Measurements from ENCODE around the gene MAS1L. TPM values are rescaled to one million over a fixed set of nuclear protein-coding genes. Genes with fewer than 3 reads are reported as not detected.

Gene MAS1L
- total RNA-seq, 1 experiment from 2014 or later: not detected

GRCh38 chr6:29531668-29532067 is 43.9 kb upstream of the MAS1L start:
- no TSS peak for BruUV-seq (replicated peaks)
- POLR2A ChIA-PET: no interaction called here
- no peaks in the 10 kb centered on the region for H3K9me3 ChIP-seq (ENCODE audit: control insufficient read depth in 1 of 2, insufficient read depth in 1 of 2, low read depth in 1 of 2, low read length in 2 of 2)
- CTCF ChIA-PET: no interaction called here
- no peak for DNase-seq (ENCODE audit: low read depth, low spot score)
- H3K4me2 ChIP-seq (ENCODE audit: low read length): no peak overlapping the region
- intact Hi-C loops (cut with micrococcal nuclease): no loop called here
- no peak overlapping the region for H3K9ac ChIP-seq (ENCODE audit: low read length)
- no peak overlapping the region for H3K4me3 ChIP-seq (replicated peaks in 1 of 2; ENCODE audit: low read depth in 1 of 2, low read length in 2 of 2)
- RAD21 ChIA-PET (ENCODE audit: low non-redundant PET in 1 of 2, low total read pairs in 2 of 2, uncharacterized antibody in 2 of 2, unreplicated experiment in 2 of 2): no interaction called here
- no peaks in the 10 kb centered on the region for H3K36me3 ChIP-seq (ENCODE audit: control insufficient read depth in 1 of 2, insufficient read depth in 2 of 2, low read length in 2 of 2)
- H3K27me3 ChIP-seq (ENCODE audit: insufficient read depth, low read length): no peaks in the 10 kb centered on the region
- TF ChIP-seq CBX3 (IDR thresholded peaks at IDR 0.05; ENCODE audit: low read depth) (no peak), POLR2AphosphoS5 (IDR thresholded peaks at IDR 0.05; ENCODE audit: low read depth, low read length) (no peak), SP1 (IDR thresholded peaks at IDR 0.05; ENCODE audit: low read depth) (no peak), SIN3A (IDR thresholded peaks at IDR 0.05; ENCODE audit: low read depth) (no peak), CEBPB (IDR thresholded peaks at IDR 0.05; ENCODE audit: low read depth) (no peak), YY1 (IDR thresholded peaks at IDR 0.05; ENCODE audit: extremely low read depth, insufficient replicate concordance, low read depth, low read length) (no peak), EZH2 (IDR thresholded peaks at IDR 0.05) (no peak), EZH2phosphoT487 (IDR thresholded peaks at IDR 0.05; ENCODE audit: borderline replicate concordance) (no peak), REST (IDR thresholded peaks at IDR 0.05; ENCODE audit: low read depth) (no peak), ZFX (IDR thresholded peaks at IDR 0.05) (no peak), FOSL1 (IDR thresholded peaks at IDR 0.05; ENCODE audit: low read depth) (no peak), ELF1 (IDR thresholded peaks at IDR 0.05; ENCODE audit: borderline replicate concordance, low read depth) (no peak), ZNF274 (IDR thresholded peaks at IDR 0.05; ENCODE audit: low read depth, low read length) (no peak)
- TF ChIP-seq, protein P1, sequence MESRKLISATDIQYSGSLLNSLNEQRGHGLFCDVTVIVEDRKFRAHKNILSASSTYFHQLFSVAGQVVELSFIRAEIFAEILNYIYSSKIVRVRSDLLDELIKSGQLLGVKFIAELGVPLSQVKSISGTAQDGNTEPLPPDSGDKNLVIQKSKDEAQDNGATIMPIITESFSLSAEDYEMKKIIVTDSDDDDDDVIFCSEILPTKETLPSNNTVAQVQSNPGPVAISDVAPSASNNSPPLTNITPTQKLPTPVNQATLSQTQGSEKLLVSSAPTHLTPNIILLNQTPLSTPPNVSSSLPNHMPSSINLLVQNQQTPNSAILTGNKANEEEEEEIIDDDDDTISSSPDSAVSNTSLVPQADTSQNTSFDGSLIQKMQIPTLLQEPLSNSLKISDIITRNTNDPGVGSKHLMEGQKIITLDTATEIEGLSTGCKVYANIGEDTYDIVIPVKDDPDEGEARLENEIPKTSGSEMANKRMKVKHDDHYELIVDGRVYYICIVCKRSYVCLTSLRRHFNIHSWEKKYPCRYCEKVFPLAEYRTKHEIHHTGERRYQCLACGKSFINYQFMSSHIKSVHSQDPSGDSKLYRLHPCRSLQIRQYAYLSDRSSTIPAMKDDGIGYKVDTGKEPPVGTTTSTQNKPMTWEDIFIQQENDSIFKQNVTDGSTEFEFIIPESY (IDR thresholded peaks at IDR 0.05; ENCODE audit: extremely low read depth, insufficient replicate concordance, low read length): no peak
- TF ChIP-seq, protein P2, sequence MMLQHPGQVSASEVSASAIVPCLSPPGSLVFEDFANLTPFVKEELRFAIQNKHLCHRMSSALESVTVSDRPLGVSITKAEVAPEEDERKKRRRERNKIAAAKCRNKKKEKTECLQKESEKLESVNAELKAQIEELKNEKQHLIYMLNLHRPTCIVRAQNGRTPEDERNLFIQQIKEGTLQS (IDR thresholded peaks at IDR 0.05): no peak
- TF ChIP-seq, protein P3, sequence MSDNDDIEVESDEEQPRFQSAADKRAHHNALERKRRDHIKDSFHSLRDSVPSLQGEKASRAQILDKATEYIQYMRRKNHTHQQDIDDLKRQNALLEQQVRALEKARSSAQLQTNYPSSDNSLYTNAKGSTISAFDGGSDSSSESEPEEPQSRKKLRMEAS (IDR thresholded peaks at IDR 0.05): no peak
- TF ChIP-seq, protein P4, sequence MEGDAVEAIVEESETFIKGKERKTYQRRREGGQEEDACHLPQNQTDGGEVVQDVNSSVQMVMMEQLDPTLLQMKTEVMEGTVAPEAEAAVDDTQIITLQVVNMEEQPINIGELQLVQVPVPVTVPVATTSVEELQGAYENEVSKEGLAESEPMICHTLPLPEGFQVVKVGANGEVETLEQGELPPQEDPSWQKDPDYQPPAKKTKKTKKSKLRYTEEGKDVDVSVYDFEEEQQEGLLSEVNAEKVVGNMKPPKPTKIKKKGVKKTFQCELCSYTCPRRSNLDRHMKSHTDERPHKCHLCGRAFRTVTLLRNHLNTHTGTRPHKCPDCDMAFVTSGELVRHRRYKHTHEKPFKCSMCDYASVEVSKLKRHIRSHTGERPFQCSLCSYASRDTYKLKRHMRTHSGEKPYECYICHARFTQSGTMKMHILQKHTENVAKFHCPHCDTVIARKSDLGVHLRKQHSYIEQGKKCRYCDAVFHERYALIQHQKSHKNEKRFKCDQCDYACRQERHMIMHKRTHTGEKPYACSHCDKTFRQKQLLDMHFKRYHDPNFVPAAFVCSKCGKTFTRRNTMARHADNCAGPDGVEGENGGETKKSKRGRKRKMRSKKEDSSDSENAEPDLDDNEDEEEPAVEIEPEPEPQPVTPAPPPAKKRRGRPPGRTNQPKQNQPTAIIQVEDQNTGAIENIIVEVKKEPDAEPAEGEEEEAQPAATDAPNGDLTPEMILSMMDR (IDR thresholded peaks at IDR 0.05 in 2 of 3, conservative IDR thresholded peaks at IDR 0.05 in 1 of 3; ENCODE audit: borderline replicate concordance in 1 of 3, insufficient read depth in 1 of 3, low read depth in 2 of 3, low read length in 2 of 3): no peak
- H3K27ac ChIP-seq (ENCODE audit: low read depth, low read length): no peak overlapping the region
- no peaks in the 10 kb centered on the region for H3K9me2 ChIP-seq (ENCODE audit: insufficient read depth)
- H3K4me1 ChIP-seq (ENCODE audit: control insufficient read depth in 1 of 2, insufficient read depth in 2 of 2, low read length in 2 of 2): no peaks in the 10 kb centered on the region
- ATAC-seq: no peak
- H2AFZ ChIP-seq (ENCODE audit: low read depth, low read length, poor library complexity, severe bottlenecking): no peak overlapping the region
- no peaks in the 10 kb centered on the region for H4K20me1 ChIP-seq (ENCODE audit: insufficient read depth)
- H3K79me2 ChIP-seq (ENCODE audit: insufficient read depth, low read length): no peaks in the 10 kb centered on the region

Measured in HCT116 (cell line).